GM18519 (cell line): Measurements from ENCODE around the gene RTL10.
A peak's percentile ranks its signal among the peaks of the same experiment; 100 is the strongest.

Experiments used
- ATAC-seq: cut with Tn5 transposase; IDR thresholded peaks from one replicate; pipeline ENCODE4 v1.9.1; 2021; ENCODE audit warnings: mild to moderate bottlenecking, moderate library complexity; ENCODE audit not compliant: unreplicated experiment, low FRiP score

The RTL10 gene

GRCh38 chr22:19854778-19855503 lies at the start of gene RTL10, which contains the start of gene GNB1L:
TSS of gene RTL10 (minus strand) at chr22:19854874. CDS start at chr22:19852261, 2,613 bp downstream.
TSS of gene GNB1L (minus strand) at chr22:19854874. CDS start at chr22:19821355, 33,519 bp downstream.
- peak; percentile 74 for ATAC-seq

GRCh38 chr22:19904174-19904856 lies 49.6 kb upstream of the RTL10 start:
- ATAC-seq: no peak

GRCh38 chr22:19903513-19903912 lies 48.8 kb upstream of the RTL10 start:
- no peak for ATAC-seq

GRCh38 chr22:19903031-19903430 lies 48.4 kb upstream of the RTL10 start:
- ATAC-seq: no peak

- ATAC-seq: no peak
Observed at GRCh38 chr22:19902245-19902715, 47.6 kb upstream of the RTL10 start.

GRCh38 chr22:19901577-19902244 lies 47.0 kb upstream of the RTL10 start:
- ATAC-seq: no peak

GRCh38 chr22:19900707-19901436 lies 46.2 kb upstream of the RTL10 start:
- no peak for ATAC-seq

GRCh38 chr22:19898831-19899567 lies 44.3 kb upstream of the RTL10 start:
- no peak for ATAC-seq

DNA sequence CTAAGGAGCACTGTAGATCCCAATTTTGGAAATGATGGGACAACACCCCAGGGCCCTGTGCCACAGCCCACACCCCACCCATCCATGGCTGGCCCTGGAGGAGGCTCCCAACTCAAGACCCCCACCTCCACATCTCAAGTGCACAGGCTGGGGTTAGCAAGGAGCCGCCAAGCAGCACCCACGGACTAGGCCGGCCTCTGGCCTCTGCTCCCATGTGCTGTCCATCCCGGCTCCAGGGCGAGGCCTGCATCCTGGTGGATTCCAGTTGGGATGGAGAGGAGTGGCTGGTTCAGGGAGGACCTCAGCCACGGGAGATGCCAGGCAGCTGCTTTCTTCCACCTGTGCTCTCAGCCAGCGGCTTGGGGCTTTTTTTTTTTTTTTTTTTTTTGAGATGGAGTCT lies 43.5 kb upstream of the RTL10 start:
- no peak for ATAC-seq

DNA sequence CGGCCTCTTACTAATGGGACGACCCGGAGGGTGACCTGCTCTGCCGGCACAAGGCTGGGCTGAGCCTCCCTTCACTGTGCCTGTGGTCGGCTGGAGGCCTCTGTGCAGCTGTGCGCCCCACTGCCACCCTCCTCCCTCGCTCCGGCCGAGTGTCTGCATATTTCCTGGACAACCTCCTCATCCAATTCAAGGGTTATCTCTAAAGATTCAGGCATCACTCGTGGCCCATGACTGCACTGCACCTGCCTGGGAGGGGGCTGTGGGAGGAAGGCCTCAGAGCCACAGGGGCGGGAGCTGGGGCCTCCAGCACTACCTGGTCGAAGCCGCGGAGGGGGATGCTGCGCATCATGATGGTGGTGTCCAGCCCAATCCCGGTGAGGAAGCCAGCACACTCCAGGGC lies 43.1 kb upstream of the RTL10 start:
- ATAC-seq: no peak

DNA sequence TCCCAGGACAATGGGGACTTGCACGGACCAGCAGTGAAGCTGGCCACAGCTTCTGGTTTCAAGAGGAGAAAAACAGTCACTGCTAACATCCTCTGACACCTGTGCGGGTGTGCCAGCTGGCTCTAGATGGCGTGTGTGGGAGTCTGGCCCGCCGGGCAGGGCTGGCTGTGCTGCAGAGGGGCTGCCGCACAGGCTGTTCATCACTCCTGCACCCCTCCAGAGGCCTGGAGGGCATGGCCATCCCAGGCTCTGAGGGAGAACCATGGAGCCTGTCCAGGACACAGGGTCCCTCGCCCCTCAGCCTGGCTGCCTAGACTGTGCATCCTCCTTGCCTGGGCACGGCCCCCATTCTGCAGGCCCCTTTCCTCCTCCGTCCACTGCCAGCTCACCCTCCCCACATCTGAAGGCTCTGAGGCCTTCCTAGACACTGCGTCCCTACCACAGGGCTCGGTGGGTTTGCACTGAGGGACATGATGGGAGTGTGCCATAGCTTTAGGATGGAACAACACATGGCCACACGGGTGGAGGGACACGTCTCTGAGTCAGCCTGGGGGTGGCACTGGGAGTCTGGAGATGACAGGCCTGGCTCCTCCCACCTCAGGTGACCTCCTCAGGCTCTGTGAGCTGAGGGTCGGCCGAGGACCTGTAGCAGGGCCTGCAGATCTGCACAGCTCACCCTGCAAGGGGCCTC lies 42.1 kb upstream of the RTL10 start:
- ATAC-seq: no peak

GRCh38 chr22:19895160-19895849 lies 40.6 kb upstream of the RTL10 start:
- no peak for ATAC-seq

- ATAC-seq: no peak
Observed at GRCh38 chr22:19893363-19893762, 38.7 kb upstream of the RTL10 start.

DNA sequence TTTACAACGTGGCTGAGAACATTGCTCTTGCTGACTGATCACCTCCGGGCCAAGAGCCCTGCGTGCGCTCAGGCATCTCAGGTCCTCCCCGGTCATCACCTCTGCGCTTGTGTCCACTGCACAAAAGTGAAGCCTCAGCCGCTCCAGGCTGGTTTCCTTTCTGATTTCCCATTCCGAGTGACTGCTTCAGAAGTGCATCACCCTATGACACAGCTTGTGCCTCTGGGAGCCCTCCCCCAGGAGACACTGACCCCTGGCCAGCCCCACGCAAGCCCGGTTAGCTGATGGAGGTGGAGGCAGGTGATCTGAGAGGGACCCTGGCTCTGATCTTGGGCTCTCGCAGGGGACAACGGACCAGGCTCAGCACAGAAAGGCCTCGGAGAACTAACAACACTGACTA lies 38.3 kb upstream of the RTL10 start:
- no peak for ATAC-seq

GRCh38 chr22:19892257-19892879 lies 37.7 kb upstream of the RTL10 start:
- no peak for ATAC-seq

- no peak for ATAC-seq
Observed at GRCh38 chr22:19891317-19892256, 36.9 kb upstream of the RTL10 start.
